Kidney epithelial cell (primary cell): ENCODE measurements around the gene GAS7. TPM values are rescaled to one million over a fixed set of nuclear protein-coding genes. Genes with fewer than 3 reads are reported as not detected.

Experiments used
- DNase-seq: peaks from one replicate; pipeline ENCODE4 v3.0.0-alpha.2; 2010; ENCODE audit warnings: low read depth
- H3K27me3 ChIP-seq: 2 replicates; pipeline ENCODE4 v1.6.0; 2011; ENCODE audit warnings: low read length; ENCODE audit not compliant: control insufficient read depth, insufficient read depth
- H3K36me3 ChIP-seq: 2 replicates; pipeline ENCODE4 v1.5.1; 2011; ENCODE audit warnings: low read length; ENCODE audit not compliant: control insufficient read depth, insufficient read depth
- H3K4me3 ChIP-seq: 2 replicates; pipeline ENCODE4 v1.5.1; 2011; ENCODE audit warnings: low read depth, mild to moderate bottlenecking, control low read depth, low read length
- total RNA-seq: library from RNA; depleted of rRNA; stranded (reverse); fragments of >200 nt; gene quantifications from 2 replicates; pipeline ENCODE4 v1.2.3, GENCODE V29; 2015
- TF ChIP-seq, protein P1 (sequence below): IDR thresholded peaks from 2 replicates; pipeline ENCODE4 v1.5.1; 2011; ENCODE audit warnings: mild to moderate bottlenecking, moderate library complexity, low read length, control low read depth, inconsistent platforms; ENCODE audit not compliant: insufficient read depth, poor library complexity, severe bottlenecking

Gene GAS7
- total RNA-seq, 1 donor from 2014 or later = 3.6 TPM

DNA sequence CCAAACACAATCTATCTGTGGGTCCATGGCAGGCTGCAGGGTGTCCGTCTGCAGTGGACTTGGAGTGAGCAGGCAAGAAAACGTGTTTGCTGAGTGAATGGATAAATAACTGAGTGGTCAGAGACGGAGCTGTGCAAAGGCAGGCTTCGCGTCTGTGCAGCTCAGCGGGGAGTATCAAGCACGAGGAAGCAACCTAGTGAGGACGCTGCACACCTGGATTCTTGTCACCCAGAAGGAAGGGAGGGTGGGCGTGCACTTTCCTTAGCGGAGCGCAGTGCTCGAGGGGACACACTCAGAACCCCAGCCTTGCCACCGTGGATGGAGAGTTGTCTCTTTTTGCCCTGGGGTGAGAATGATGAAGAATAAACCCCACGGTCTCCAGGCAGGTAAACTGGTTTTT is 291.8 kb downstream of the GAS7 start:
- no peak for DNase-seq
- Histone ChIP-seq H3K36me3 (no peaks in the 10 kb centered on the region), H3K27me3 (peaks cover under 1% of the 10 kb centered on the region), H3K4me3 (no peak overlapping the region)
- TF ChIP-seq, protein P1, sequence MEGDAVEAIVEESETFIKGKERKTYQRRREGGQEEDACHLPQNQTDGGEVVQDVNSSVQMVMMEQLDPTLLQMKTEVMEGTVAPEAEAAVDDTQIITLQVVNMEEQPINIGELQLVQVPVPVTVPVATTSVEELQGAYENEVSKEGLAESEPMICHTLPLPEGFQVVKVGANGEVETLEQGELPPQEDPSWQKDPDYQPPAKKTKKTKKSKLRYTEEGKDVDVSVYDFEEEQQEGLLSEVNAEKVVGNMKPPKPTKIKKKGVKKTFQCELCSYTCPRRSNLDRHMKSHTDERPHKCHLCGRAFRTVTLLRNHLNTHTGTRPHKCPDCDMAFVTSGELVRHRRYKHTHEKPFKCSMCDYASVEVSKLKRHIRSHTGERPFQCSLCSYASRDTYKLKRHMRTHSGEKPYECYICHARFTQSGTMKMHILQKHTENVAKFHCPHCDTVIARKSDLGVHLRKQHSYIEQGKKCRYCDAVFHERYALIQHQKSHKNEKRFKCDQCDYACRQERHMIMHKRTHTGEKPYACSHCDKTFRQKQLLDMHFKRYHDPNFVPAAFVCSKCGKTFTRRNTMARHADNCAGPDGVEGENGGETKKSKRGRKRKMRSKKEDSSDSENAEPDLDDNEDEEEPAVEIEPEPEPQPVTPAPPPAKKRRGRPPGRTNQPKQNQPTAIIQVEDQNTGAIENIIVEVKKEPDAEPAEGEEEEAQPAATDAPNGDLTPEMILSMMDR = no peak

DNA sequence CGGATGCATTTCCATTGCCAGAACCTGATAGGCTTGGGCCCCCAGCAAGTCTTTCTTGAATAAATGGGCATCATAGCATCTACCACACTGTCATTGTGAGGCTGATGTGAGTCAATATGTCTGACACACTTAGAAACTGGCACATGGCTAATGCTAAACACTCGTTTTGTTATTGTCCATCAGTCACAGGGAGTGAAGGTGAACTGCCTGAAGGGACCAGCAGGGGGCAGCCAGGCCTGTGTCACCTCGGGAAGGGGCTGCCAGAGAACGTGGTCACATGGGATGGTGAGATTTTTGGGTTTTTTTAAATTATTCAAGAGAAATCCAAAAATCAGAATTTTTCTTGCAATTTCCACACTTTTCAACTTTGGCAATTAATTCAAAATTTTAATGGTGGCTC is 292.5 kb downstream of the GAS7 start:
- H3K27me3 ChIP-seq = no peaks in the 10 kb centered on the region
- DNase-seq = no peak
- TF ChIP-seq, protein P1 = peak; percentile 53
- H3K36me3 ChIP-seq = no peaks in the 10 kb centered on the region
- H3K4me3 ChIP-seq = no peak overlapping the region

DNA sequence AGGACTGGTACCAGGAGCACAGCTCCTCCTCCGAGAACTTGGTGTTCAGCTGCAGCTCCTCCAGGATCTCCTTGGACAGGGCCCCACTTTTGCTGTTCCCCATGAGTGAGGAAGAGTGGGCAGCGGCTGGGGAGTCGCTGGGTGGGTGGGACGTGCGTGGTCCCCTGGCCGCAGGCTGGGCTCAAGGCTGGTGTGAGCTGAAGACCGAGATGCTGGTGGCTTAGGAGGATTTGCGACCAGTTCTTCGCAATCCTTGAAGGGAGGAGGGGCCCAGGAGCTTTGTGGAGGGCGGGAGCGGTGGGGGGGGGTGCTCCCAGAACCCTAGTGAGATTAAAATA is 293.4 kb downstream of the GAS7 start, which contains the start of gene RCVRN:
TSS of gene RCVRN (minus strand) at position 194 of the 338 bp plus-strand sequence. CDS start at position 103, 91 bp downstream.
- no peaks in the 10 kb centered on the region for H3K27me3 ChIP-seq
- TF ChIP-seq, protein P1 = no peak
- no peaks in the 10 kb centered on the region for H3K36me3 ChIP-seq
- H3K4me3 ChIP-seq = no peak within 1 kb of the TSS
- DNase-seq = no peak

DNA sequence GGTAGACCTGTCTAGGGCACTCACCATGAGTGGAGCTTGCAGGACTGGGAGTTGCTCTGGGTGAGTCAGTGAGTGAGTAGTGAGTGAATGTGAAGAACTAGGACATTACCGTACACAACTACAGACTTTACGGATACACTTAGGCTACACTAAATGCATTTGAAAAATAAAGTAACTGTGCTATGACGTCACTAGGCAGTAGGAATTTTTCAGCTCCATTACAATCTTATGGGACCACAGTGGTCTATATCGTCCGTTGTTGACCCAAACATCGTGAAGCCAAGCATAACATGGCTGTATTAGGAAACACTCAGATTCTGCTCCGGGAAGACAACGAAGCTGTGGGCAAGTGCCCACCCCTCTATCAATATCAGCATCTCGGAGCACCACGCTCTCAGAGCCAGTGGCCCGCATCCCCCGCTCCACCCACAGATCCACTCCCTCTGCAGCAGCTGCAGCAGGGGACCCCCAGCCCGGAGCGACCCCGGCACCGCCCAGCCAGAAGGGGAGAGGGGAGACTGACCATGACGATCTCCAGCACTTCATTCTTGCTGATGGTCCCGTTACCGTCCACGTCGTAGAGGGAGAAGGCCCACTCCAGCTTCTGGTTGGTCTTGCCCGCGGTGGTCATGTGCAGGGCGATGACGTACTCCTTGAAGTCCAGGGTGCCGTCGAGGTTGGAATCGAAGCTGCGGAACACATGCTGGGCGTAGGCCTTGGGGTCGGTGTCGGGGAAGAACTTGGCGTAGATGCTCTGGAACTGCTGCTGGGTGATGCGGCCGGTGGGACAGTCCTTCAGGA is 293.9 kb downstream of the GAS7 start:
- no peak overlapping the region for H3K4me3 ChIP-seq
- TF ChIP-seq, protein P1 = no peak
- H3K27me3 ChIP-seq = no peaks in the 10 kb centered on the region

DNA sequence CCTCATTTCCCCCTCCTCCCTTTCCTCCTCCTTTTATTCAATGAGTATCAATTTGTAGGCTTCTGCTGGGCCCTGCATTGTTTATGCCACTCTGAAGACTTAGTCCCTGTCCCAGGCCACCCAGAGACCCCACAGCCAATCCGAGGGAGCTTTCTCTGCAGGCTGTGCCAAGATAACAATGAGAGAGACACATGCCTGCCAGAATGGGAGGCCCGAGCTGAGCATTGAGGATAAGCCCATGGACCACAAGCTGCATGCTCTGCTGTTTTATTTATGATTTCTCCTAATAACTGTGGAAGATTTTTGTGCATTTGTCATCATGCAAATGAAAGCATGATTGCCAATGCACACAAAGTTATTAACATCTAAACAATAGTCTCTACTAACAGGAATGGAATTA is 296.3 kb downstream of the GAS7 start:
- Histone ChIP-seq H3K4me3 (no peak overlapping the region), H3K27me3 (no peaks in the 10 kb centered on the region), H3K36me3 (no peaks in the 10 kb centered on the region)
- no peak for DNase-seq
- TF ChIP-seq, protein P1 = no peak

More for the DNA sequence above, 293.9 kb downstream of the GAS7 start:
- DNase-seq = no peak
- H3K36me3 ChIP-seq = no peaks in the 10 kb centered on the region

DNA sequence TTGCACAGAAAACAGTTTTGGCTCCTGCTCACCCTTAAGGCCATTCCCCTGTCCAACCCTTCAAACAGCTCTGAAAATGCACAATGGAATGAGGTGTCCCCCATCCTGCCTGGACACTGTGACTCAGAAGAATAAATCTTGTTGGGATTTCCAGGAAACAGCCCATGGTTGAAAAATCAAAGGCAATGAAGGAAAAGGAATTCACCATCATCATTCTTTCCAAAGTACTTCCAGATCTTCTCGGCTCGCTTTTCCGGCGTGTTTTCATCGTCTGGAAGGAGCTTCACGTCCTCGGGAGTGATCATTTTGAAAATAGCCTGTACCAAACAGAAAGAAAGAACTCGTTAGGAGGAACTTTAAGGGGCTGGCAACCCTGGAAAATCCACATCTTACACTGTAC is 297.6 kb downstream of the GAS7 start:
- DNase-seq = peak; percentile 65
- TF ChIP-seq, protein P1 = no peak
- Histone ChIP-seq H3K27me3 (peaks cover 2% of the 10 kb centered on the region), H3K4me3 (no peak overlapping the region), H3K36me3 (no peaks in the 10 kb centered on the region)
